H4 (cell line): ENCODE results near the gene POLE. TPM values are rescaled to one million over a fixed set of nuclear protein-coding genes. Genes with fewer than 3 reads are reported as not detected.
"Not testable (repeated sequence)": the region's sequence is repeated elsewhere in the genome, so short reads cannot be mapped to it uniquely, and the experiment has no call there.

Source experiments
- DNase-seq: peaks from one replicate; pipeline ENCODE4 v3.0.0-alpha.2; 2015; ENCODE audit warnings: low spot score
- total RNA-seq: library from RNA; depleted of rRNA; stranded (reverse); fragments of >200 nt; shearing (Covaris generic); gene quantifications from 2 replicates; pipeline ENCODE4 v1.2.3, GENCODE V29; 2014

Gene POLE
- total RNA-seq, 1 experiment from 2014 or later = 11.8 TPM

- DNase-seq = no peak
Measured at GRCh38 chr12:132719141-132719953, 32.2 kb upstream of the POLE start.

- no peak for DNase-seq
Measured at GRCh38 chr12:132718644-132719043, 31.5 kb upstream of the POLE start.

DNA sequence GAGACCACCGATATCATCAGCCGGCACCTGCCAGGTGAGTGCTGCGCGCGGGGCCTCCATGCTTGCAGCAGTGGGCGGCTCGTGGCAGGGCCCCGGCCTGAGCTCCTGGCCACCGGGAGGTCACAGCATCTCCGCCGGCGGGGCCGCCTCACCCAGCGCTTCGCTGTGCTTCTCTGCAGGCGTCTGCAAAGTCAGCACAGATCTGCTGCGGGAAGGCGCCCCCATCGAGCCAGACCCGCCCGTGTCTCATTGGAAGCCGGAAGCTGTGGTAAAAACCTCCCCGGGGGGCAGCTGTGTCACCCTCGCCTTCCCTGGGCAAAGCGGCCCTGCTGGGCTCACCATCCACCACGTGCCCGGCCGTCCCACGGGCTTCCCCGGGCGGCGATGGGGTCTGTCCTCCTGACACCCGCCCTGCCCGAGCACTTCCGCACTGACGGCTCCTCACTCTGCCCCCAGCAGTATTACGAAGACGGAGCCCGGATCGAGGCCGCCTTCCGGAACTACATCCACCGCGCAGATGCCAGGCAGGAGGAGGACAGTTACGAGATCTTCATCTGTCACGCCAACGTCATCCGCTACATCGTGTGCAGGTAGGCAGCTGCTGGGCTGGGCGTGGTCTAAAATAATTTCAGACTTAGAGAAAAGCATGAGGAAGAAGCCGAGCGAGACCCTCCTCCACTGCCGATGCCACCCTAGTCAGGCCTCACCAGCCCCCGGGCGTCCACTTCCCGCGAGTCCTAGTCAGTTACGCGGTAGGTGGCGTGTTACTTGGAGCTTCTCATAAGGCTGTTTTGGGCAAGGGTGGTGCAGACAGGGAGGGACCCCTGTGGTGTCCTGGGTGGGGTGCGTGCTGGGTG is 30.6 kb upstream of the POLE start:
- no peak for DNase-seq

GRCh38 chr12:132717011-132717410 is 29.9 kb upstream of the POLE start:
- no peak for DNase-seq

- no peak for DNase-seq
Measured at GRCh38 chr12:132716356-132716755, 29.2 kb upstream of the POLE start.

DNA sequence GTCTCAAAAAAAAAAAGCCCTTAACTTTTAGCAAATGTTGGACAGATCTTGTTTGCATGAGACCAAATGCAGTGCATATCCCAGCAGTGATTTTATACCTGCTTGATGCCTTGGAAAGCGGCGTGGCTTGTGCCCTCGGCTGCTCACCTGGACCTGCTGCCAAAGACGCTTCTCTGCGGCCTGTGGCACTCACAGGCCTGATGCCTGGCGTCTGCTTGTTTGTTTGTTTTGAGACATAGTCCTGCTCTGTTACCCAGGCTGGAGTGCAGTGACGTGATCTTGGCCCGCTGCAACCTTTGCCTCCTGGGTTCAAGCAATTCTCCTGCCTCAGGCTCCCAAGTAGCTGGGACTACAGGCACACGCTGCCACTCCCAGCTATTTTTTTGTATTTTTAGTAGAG is 28.7 kb upstream of the POLE start:
- DNase-seq = no peak

GRCh38 chr12:132713123-132713522 is 26.0 kb upstream of the POLE start:
- no peak for DNase-seq

DNA sequence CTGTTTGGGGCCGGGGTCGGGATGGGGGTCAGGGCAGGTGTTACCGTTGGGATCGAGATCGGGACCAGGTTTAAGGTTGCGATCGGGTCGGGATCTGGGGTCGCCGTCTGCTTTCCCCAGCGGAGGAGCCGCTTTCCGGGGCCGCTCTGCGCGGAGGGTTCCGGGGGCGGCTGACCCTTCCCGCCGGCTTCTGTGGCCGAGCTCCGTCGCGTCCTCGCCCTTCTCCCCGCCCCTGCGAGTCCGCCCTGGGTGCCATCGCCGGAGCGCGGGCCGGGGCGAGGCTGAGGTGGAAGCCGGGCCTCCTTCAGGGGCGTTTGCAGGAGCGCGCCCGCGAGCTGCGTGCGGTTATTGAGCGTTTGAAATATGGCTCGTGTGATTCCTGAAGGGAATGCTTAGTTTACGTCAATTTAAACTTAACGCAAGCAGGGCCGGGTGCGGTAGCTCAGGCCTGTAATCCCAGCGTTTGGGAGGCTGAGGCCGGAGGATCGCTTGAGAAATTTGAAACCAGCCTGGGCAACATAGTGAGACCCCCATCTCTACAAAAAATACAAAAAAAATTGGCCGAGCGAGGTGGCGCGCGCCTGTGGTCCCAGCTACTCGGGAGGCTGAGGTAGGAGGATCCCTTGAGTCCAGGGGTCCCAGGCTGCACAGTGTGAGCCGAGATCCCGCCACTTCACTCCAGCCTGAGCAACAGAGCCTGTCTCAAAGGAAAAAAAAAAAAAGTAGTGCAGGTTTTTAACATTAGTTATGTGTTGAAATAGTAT is 24.1 kb upstream of the POLE start:
- no peak for DNase-seq

DNA sequence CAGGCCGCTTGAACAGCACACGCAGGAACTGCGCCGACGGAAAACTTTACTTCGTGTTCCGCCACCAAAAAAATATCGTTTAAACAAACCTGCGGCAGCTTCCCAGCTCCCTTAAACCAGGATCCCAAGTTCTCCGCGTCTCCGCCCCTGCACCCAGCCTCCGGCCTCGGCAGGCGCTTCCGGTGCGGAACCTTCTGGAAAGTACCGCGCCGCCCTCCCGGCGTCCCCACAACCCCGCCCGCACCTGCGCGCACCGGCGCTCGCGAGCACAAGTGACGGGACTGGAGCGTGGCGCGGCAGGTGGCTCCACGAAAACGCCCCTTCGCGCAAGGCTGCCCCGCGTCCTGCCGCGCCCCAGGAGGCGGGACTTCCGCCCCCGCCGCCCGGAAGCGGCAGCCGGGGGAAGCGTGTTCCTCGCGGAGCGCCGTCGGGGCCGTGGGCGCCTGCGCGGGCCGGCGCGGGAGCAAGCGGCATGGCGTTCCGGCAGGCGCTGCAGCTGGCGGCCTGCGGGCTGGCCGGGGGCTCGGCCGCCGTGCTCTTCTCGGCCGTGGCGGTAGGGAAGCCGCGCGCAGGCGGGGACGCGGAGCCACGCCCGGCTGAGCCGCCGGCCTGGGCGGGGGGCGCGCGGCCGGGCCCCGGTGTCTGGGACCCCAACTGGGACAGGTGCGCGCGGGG is 23.4 kb upstream of the POLE start, which contains the start of gene PGAM5:
PGAM5 (plus strand) TSS at position 438 of the 675 bp plus-strand sequence; CDS start at position 473, 35 bp downstream.
- peak; percentile 72 for DNase-seq

- no peak for DNase-seq
Measured at GRCh38 chr12:132710043-132710404, 22.9 kb upstream of the POLE start.

DNA sequence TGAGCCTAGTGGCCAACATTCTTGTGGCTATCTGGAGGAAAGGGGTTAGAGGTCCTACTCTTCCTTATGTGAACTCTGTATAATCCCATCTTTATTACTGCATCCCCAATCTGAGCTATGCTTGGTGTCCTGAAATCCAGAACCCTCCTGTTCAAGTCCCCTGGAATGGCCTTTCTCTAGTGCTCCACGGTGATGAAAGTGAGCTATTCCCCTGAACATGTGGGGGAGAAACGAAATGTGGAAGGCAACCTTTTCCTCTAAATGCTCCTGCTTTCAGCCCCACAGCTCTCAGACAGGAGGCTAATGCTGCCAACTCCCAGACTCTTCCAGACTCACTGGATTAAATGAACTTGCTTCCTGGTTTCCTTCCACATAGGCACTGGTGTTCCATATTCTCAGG is 21.0 kb upstream of the POLE start:
- no peak for DNase-seq

GRCh38 chr12:132707241-132707640 is 20.1 kb upstream of the POLE start:
- no peak for DNase-seq

DNA sequence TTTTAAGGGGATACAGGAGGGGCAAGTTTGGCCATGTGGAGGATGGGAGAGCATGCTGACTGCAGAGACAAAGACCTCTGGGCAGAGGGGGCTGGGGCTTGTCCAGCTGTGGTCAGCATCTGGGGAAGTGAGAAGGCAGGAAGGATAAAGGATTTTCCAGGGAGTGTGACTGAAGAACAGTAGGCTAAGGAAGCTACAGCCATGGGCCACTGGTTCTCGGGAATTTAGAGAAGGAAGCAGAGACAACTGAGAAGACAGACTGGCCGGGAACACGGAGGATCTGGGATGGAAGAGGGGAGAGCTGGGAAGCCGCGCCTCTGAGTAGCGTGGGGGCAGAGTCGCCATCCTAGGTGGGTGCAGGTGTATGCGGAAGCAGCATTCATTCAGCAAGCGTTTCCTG is 16.5 kb upstream of the POLE start:
- no peak for DNase-seq

GRCh38 chr12:132702640-132703039 is 15.5 kb upstream of the POLE start:
- no peak for DNase-seq

- no peak for DNase-seq
Measured at GRCh38 chr12:132700212-132700822, 13.2 kb upstream of the POLE start.

GRCh38 chr12:132698341-132698740 is 11.2 kb upstream of the POLE start:
- no peak for DNase-seq

GRCh38 chr12:132695431-132695830 is 8.3 kb upstream of the POLE start:
- no peak for DNase-seq

DNA sequence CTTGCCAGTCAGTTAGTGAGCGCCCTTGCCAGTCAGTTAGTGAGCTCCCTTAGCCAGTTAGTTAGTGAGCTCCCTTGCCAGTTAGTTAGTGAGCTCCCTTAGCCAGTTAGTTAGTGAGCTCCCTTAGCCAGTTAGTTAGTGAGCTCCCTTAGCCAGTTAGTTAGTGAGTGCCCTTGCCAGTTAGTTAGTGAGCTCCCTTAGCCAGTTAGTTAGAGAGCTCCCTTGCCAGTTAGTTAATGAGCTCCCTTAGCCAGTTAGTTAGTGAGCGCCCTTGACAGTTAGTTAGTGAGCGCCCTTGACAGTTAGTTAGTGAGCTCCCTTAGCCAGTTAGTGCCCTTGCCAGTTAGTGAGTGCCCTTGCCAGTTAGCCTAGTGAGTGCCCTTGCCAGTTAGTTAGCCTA is 7.7 kb upstream of the POLE start:
- DNase-seq = not testable (repeated sequence)

DNA sequence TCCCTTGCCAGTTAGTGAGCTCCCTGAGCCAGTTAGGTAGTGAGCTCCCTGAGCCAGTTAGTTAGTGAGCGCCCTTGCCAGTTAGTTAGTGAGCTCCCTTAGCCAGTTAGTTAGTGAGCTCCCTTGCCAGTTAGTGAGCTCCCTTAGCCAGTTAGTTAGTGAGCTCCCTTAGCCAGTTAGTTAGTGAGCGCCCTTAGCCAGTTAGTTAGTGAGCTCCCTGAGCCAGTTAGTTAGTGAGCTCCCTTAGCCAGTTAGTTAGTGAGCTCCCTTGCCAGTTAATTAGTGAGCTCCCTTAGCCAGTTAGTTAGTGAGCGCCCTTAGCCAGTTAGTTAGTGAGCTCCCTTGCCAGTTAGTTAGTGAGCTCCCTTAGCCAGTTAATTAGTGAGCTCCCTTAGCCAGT is 4.9 kb upstream of the POLE start:
- not testable (repeated sequence) for DNase-seq

DNA sequence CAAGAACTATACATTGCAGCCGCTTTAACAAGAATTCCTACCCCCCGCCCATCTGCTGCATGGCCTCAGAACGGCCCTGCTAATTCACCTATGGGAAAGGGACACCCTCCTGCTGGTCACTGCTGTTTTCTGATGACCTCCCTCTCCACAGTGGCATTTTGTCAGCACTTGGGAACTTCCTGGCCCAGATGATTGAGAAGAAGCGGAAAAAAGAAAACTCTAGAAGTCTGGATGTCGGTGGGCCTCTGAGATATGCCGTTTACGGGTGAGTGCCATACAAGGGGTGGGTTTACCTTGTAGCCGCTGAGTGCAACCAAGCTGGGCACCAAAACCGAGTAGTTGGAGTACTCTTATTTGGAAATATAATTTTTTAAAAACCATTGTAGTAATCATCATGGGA is 3.0 kb upstream of the POLE start:
- no peak for DNase-seq

DNA sequence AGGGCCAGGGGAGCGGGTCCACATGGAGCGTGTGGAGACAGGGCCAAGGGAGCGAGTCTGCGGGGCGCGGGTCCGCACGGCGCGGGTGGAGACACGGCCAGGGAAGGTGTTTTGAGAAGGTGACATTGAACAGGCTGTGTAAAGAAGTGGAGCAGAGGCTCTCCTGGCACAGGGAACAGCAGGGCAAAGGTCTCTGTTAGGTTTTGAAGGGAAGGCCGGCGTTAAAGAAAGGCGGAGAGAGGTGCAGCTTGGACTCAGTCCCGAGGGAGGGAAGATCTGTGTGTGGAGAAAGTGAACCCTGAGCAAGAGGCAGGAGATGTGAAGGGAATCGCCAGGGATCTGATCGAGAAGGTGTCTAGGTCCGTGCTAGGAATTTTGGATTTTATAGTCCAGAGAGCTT is 2.1 kb upstream of the POLE start:
- no peak for DNase-seq
